DMS53 (cell line): ENCODE results near the gene NTRK1.

Source experiments
- DNase-seq: peaks from one replicate; lab custom pipeline; 2025; lab: John Stamatoyannopoulos, UW

The NTRK1 gene

GRCh38 chr1:156838972-156839371 lies 21.7 kb upstream of the NTRK1 start:
- peak; percentile 49 for DNase-seq

GRCh38 chr1:156839426-156840109 lies 21.1 kb upstream of the NTRK1 start:
- peak; percentile 37 for DNase-seq

- DNase-seq = no peak
Measured at GRCh38 chr1:156840186-156840897, 20.3 kb upstream of the NTRK1 start.

- DNase-seq = no peak
Measured at GRCh38 chr1:156840898-156841279, 19.8 kb upstream of the NTRK1 start.

GRCh38 chr1:156841295-156841855 lies 19.3 kb upstream of the NTRK1 start:
- no peak for DNase-seq

GRCh38 chr1:156842618-156843300 lies 17.9 kb upstream of the NTRK1 start:
- DNase-seq = no peak

GRCh38 chr1:156844102-156844501 lies 16.6 kb upstream of the NTRK1 start:
- no peak for DNase-seq

- DNase-seq = no peak
Measured at GRCh38 chr1:156844638-156845037, 16.0 kb upstream of the NTRK1 start.

- peak; percentile 15 for DNase-seq
Measured at GRCh38 chr1:156845055-156845952, 15.4 kb upstream of the NTRK1 start.

GRCh38 chr1:156845953-156846545 lies 14.6 kb upstream of the NTRK1 start:
- DNase-seq = no peak

- DNase-seq = no peak
Measured at GRCh38 chr1:156846643-156847042, 14.0 kb upstream of the NTRK1 start.

- DNase-seq = no peak
Measured at GRCh38 chr1:156847591-156848460, 12.8 kb upstream of the NTRK1 start.

GRCh38 chr1:156848461-156849150 lies 12.1 kb upstream of the NTRK1 start:
- DNase-seq = peak; percentile 41

- DNase-seq = no peak
Measured at GRCh38 chr1:156849151-156849496, 11.5 kb upstream of the NTRK1 start.

GRCh38 chr1:156851779-156852417 lies 8.8 kb upstream of the NTRK1 start:
- peak; percentile 38 for DNase-seq

- DNase-seq = peak; percentile 97
Measured at GRCh38 chr1:156852418-156852874, 8.2 kb upstream of the NTRK1 start.

- DNase-seq = no peak
Measured at GRCh38 chr1:156853761-156854160, 6.9 kb upstream of the NTRK1 start.

- no peak for DNase-seq
Measured at GRCh38 chr1:156854634-156855033, 6.0 kb upstream of the NTRK1 start.

GRCh38 chr1:156856282-156856785 lies 4.3 kb upstream of the NTRK1 start:
- no peak for DNase-seq
